ENCODE results near the gene SNX10. TPM values are rescaled to one million over a fixed set of nuclear protein-coding genes. Genes with fewer than 3 reads are reported as not detected.

SNX10 gene
- polyA plus RNA-seq, 3 donors, result 68.0 to 250 (median 219) TPM

DNA sequence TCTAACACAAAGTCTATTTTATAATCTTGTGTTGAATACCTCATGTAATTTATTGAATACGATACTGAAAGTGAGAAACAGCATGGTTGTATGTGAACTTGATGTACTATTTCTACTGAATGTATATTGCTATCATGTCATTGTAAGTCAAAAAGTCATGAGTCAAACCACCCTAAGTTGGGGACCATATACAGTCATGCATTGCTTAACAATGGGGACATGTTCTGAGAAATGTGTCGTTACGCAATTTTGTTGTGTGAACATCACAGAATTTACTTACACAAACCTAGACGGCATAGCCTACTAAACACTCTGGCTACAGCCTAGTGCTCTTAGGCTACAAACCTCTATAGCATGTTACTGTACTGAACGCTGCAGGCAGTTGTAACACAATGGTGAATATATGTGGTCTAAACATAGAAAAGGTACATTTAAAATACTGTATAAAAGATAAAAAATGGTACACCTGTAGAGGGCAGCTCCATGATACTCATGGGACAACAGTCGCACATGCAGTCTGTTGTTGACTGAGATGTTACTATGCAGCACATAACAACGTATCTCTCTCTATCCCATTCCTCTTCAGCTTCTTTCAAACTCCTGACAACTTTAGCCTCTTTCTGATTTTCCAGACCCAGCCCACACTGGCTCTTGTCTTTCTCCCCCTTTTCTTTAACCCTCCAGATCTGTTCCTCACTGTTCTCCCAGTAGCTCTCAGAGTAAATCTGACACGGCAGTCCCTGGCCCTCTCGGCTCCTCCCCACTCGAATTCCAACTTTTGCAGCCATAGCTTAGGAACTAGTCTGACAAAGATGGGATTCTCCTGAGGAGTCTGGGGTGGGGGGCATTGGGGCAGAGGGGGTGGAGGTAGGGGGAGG lies 90.1 kb downstream of the SNX10 start:
- Mint-ChIP-seq H3K9me3 (peaks cover 0 to 2% (median 0%) of the 10 kb centered on the region in 7 donors), H3K27ac (no peak overlapping the region), H3K27me3 (ENCODE audit: low read depth in 3 of 3) (peaks cover 13 to 23% (median 18%) of the 10 kb centered on the region in 3 donors), H3K36me3 (peaks cover 19 to 25% of the 10 kb centered on the region in 2 donors), H3K4me1 (peaks cover 17% of the 10 kb centered on the region), H3K4me3 (no peak overlapping the region)
- Histone ChIP-seq H3K9me3 (replicated peaks in 1 of 2; ENCODE audit: control insufficient read depth in 1 of 2, insufficient read depth in 1 of 2, low read length in 2 of 2) (no peaks in the 10 kb centered on the region), H3K4me2 (replicated peaks; ENCODE audit: extremely low read depth, low read length, poor library complexity, severe bottlenecking) (no peak overlapping the region), H3K27ac (ENCODE audit: low read depth in 1 of 2, low read length in 2 of 2) (no peak overlapping the region), H4K20me1 (ENCODE audit: insufficient read depth, low read length) (peaks cover 12% of the 10 kb centered on the region), H3K36me3 (replicated peaks in 1 of 2; ENCODE audit: control insufficient read depth in 1 of 2, insufficient read depth in 2 of 2, low read length in 2 of 2) (no peaks in the 10 kb centered on the region), H3K4me1 (ENCODE audit: control insufficient read depth in 1 of 2, insufficient read depth in 2 of 2, low read length in 2 of 2) (peaks cover 8 to 17% of the 10 kb centered on the region in 2 donors), H3K4me3 (replicated peaks in 1 of 3; ENCODE audit: low read depth in 2 of 3, low read length in 3 of 3) (no peak overlapping the region), H2AFZ (ENCODE audit: insufficient read depth, low read depth, low read length, poor library complexity, severe bottlenecking) (no peak overlapping the region), H3K9ac (ENCODE audit: insufficient read depth, low read length, poor library complexity, severe bottlenecking) (no peak overlapping the region), H3K27me3 (ENCODE audit: control insufficient read depth in 2 of 2, insufficient read depth in 2 of 2, low read length in 2 of 2) (peaks cover 2 to 9% of the 10 kb centered on the region in 2 donors), H3K79me2 (ENCODE audit: insufficient read depth, low read length) (no peaks in the 10 kb centered on the region)
- intact Hi-C loops (cut with micrococcal nuclease), result loop anchor here in 1 of 2 donors (10.0 kb wide), 1 partner anchor 283 kb away; no protein-coding TSS in a partner anchor
- WGBS (ENCODE audit: insufficient coverage), result 84% methylated on average over 2 of the region's 10 CpGs
- TF ChIP-seq, protein P1, sequence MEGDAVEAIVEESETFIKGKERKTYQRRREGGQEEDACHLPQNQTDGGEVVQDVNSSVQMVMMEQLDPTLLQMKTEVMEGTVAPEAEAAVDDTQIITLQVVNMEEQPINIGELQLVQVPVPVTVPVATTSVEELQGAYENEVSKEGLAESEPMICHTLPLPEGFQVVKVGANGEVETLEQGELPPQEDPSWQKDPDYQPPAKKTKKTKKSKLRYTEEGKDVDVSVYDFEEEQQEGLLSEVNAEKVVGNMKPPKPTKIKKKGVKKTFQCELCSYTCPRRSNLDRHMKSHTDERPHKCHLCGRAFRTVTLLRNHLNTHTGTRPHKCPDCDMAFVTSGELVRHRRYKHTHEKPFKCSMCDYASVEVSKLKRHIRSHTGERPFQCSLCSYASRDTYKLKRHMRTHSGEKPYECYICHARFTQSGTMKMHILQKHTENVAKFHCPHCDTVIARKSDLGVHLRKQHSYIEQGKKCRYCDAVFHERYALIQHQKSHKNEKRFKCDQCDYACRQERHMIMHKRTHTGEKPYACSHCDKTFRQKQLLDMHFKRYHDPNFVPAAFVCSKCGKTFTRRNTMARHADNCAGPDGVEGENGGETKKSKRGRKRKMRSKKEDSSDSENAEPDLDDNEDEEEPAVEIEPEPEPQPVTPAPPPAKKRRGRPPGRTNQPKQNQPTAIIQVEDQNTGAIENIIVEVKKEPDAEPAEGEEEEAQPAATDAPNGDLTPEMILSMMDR (IDR thresholded peaks at IDR 0.05), result no peak
- peak; percentile 44 to 80 (median 72) for DNase-seq

DNA sequence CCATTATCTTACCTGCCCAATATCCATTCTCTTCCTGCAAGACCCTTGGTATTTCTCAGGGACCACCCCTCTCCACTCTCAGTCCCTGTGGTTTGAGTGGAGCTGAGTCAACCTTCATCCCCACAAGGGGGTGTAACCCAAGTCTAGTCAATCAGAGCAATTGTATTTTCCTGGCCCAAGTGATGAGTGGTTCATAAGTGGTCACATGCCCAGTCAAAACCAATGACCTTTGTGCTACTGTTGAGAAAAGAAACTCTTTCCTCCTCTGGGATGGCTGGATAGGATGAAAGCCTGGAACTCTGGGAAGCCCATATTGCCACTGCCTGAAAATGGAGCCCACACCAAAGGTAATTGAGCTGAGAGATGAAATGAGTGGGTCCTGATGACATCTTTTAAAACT lies 93.6 kb downstream of the SNX10 start:
- no peak overlapping the region for H3K9ac ChIP-seq (ENCODE audit: insufficient read depth, low read length, poor library complexity, severe bottlenecking)
- TF ChIP-seq, protein P1 (IDR thresholded peaks at IDR 0.05), result no peak
- H3K4me3 Mint-ChIP-seq, result no peak overlapping the region
- no peaks in the 10 kb centered on the region for H3K79me2 ChIP-seq (ENCODE audit: insufficient read depth, low read length)
- no peak overlapping the region for H3K27ac ChIP-seq (ENCODE audit: low read depth in 1 of 2, low read length in 2 of 2)
- H3K36me3 Mint-ChIP-seq, result peaks cover 10 to 15% of the 10 kb centered on the region in 2 donors
- no peak overlapping the region for H3K4me3 ChIP-seq (replicated peaks in 1 of 3; ENCODE audit: low read depth in 2 of 3, low read length in 3 of 3)
- peaks cover 1 to 2% of the 10 kb centered on the region in 2 donors for H3K27me3 ChIP-seq (ENCODE audit: control insufficient read depth in 2 of 2, insufficient read depth in 2 of 2, low read length in 2 of 2)
- peaks cover 0 to 2% (median 0%) of the 10 kb centered on the region in 7 donors for H3K9me3 Mint-ChIP-seq
- H3K27ac Mint-ChIP-seq, result no peak overlapping the region
- H3K4me1 ChIP-seq (ENCODE audit: control insufficient read depth in 1 of 2, insufficient read depth in 2 of 2, low read length in 2 of 2), result peaks cover 16 to 22% of the 10 kb centered on the region in 2 donors
- H3K27me3 Mint-ChIP-seq (ENCODE audit: low read depth in 3 of 3), result peaks cover 11 to 22% (median 13%) of the 10 kb centered on the region in 3 donors
- H3K4me1 Mint-ChIP-seq, result peaks cover 23% of the 10 kb centered on the region
- no peaks in the 10 kb centered on the region for H4K20me1 ChIP-seq (ENCODE audit: insufficient read depth, low read length)
- no peaks in the 10 kb centered on the region for H3K36me3 ChIP-seq (replicated peaks in 1 of 2; ENCODE audit: control insufficient read depth in 1 of 2, insufficient read depth in 2 of 2, low read length in 2 of 2)
- H2AFZ ChIP-seq (ENCODE audit: insufficient read depth, low read depth, low read length, poor library complexity, severe bottlenecking), result no peak overlapping the region
- DNase-seq, result no peak
- intact Hi-C loops (cut with micrococcal nuclease), result loop anchor here in 1 of 2 donors (10.0 kb wide), 1 partner anchor 280 kb away; no protein-coding TSS in a partner anchor
- H3K9me3 ChIP-seq (replicated peaks in 1 of 2; ENCODE audit: control insufficient read depth in 1 of 2, insufficient read depth in 1 of 2, low read length in 2 of 2), result no peaks in the 10 kb centered on the region
- no peak overlapping the region for H3K4me2 ChIP-seq (replicated peaks; ENCODE audit: extremely low read depth, low read length, poor library complexity, severe bottlenecking)
